ENCODE measurements around the gene XXYLT1. TPM values are rescaled to one million over a fixed set of nuclear protein-coding genes. Genes with fewer than 3 reads are reported as not detected.
A peak's percentile ranks its signal among the peaks of the same experiment; 100 is the strongest.

Gene XXYLT1
- polyA plus RNA-seq, 1 donor (not counting 4 experiments of a cell fraction or from before 2014, with no cell fraction given): 11.1 TPM

- peak overlapping the region; percentile 72 for H3K9ac ChIP-seq (ENCODE audit: control insufficient read depth, extremely low read depth, insufficient read depth, low read length)
- H3K4me2 ChIP-seq (ENCODE audit: control insufficient read depth, extremely low read depth, insufficient read depth, low read depth, low read length): peak overlapping the region; percentile 90
- no peaks in the 10 kb centered on the region for H3K27me3 ChIP-seq (ENCODE audit: control insufficient read depth, extremely low read depth, insufficient read depth, low read length)
- no peaks in the 10 kb centered on the region for H4K20me1 ChIP-seq (ENCODE audit: control insufficient read depth, extremely low read depth, insufficient read depth, low read length)
- H3K4me1 ChIP-seq (ENCODE audit: control insufficient read depth, extremely low read depth, insufficient read depth, low read length): peaks cover 17% of the 10 kb centered on the region
- TF ChIP-seq CTCF (optimal IDR thresholded peaks at IDR 0.05 in 1 of 3, IDR thresholded peaks at IDR 0.05 in 1 of 3, conservative IDR thresholded peaks at IDR 0.05 in 1 of 3; ENCODE audit: extremely low read depth in 1 of 3, insufficient read depth in 2 of 3, low read length in 3 of 3) (peak in 2 of 3 experiments; percentile 25 to 41), EZH2 (IDR thresholded peaks at IDR 0.05; ENCODE audit: low read length) (no peak)
- peak overlapping the region; percentile 77 for H2AFZ ChIP-seq (ENCODE audit: control insufficient read depth, low read length)
- peak overlapping the region; percentile 39 for H3K27ac ChIP-seq (ENCODE audit: control insufficient read depth, insufficient read depth, low read length)
- no peaks in the 10 kb centered on the region for H3K9me1 ChIP-seq (ENCODE audit: control insufficient read depth, extremely low read depth, insufficient read depth, low read length)
- H3K9me3 ChIP-seq (ENCODE audit: control insufficient read depth, low read depth, low read length): no peaks in the 10 kb centered on the region
- peak overlapping the region; percentile 65 to 89 (median 77) for H3K4me3 ChIP-seq (ENCODE audit: control insufficient read depth in 2 of 3, extremely low read depth in 1 of 3, insufficient read depth in 2 of 3, low read depth in 1 of 3, low read length in 3 of 3)
- H3K36me3 ChIP-seq (ENCODE audit: control insufficient read depth in 2 of 2, extremely low read depth in 1 of 2, insufficient read depth in 2 of 2, low read length in 2 of 2): peaks cover 0 to 2% of the 10 kb centered on the region in 2 experiments
- DNase-seq (ENCODE audit: low read depth, low spot score): no peak
- H3K79me2 ChIP-seq (ENCODE audit: control insufficient read depth, insufficient read depth, low read length): peaks cover 19% of the 10 kb centered on the region
- dilution Hi-C loops (cut with MboI; ENCODE audit: extremely low pct_ligation_motif_present, low sequenced_read_pairs): no loop called here
- no peak for FAIRE-seq
Observed at GRCh38 chr3:195270079-195270816, 711 bp downstream of the XXYLT1 start.

GRCh38 chr3:195269375-195270078, 1.4 kb downstream of the XXYLT1 start:
- no peaks in the 10 kb centered on the region for H3K27me3 ChIP-seq (ENCODE audit: control insufficient read depth, extremely low read depth, insufficient read depth, low read length)
- H3K4me2 ChIP-seq (ENCODE audit: control insufficient read depth, extremely low read depth, insufficient read depth, low read depth, low read length): peak overlapping the region; percentile 90
- peaks cover 0 to 2% of the 10 kb centered on the region in 2 experiments for H3K36me3 ChIP-seq (ENCODE audit: control insufficient read depth in 2 of 2, extremely low read depth in 1 of 2, insufficient read depth in 2 of 2, low read length in 2 of 2)
- DNase-seq (ENCODE audit: low read depth, low spot score) (no peak), FAIRE-seq (no peak)
- no peaks in the 10 kb centered on the region for H3K9me1 ChIP-seq (ENCODE audit: control insufficient read depth, extremely low read depth, insufficient read depth, low read length)
- no peaks in the 10 kb centered on the region for H3K9me3 ChIP-seq (ENCODE audit: control insufficient read depth, low read depth, low read length)
- no peak overlapping the region for H3K27ac ChIP-seq (ENCODE audit: control insufficient read depth, insufficient read depth, low read length)
- no peaks in the 10 kb centered on the region for H4K20me1 ChIP-seq (ENCODE audit: control insufficient read depth, extremely low read depth, insufficient read depth, low read length)
- H3K79me2 ChIP-seq (ENCODE audit: control insufficient read depth, insufficient read depth, low read length): peaks cover 19% of the 10 kb centered on the region
- peaks cover 20% of the 10 kb centered on the region for H3K4me1 ChIP-seq (ENCODE audit: control insufficient read depth, extremely low read depth, insufficient read depth, low read length)
- H3K4me3 ChIP-seq (ENCODE audit: control insufficient read depth in 2 of 3, extremely low read depth in 1 of 3, insufficient read depth in 2 of 3, low read depth in 1 of 3, low read length in 3 of 3): peak overlapping the region; percentile 65 to 89 (median 77)
- no peak overlapping the region for H2AFZ ChIP-seq (ENCODE audit: control insufficient read depth, low read length)
- TF ChIP-seq EZH2 (IDR thresholded peaks at IDR 0.05; ENCODE audit: low read length): no peak
- no peak for TF ChIP-seq CTCF (optimal IDR thresholded peaks at IDR 0.05 in 1 of 3, IDR thresholded peaks at IDR 0.05 in 1 of 3, conservative IDR thresholded peaks at IDR 0.05 in 1 of 3; ENCODE audit: extremely low read depth in 1 of 3, insufficient read depth in 2 of 3, low read length in 3 of 3)
- dilution Hi-C loops (cut with MboI; ENCODE audit: extremely low pct_ligation_motif_present, low sequenced_read_pairs): no loop called here
- peak overlapping the region; percentile 26 for H3K9ac ChIP-seq (ENCODE audit: control insufficient read depth, extremely low read depth, insufficient read depth, low read length)
